MM.1S (cell line): ENCODE data around the gene LYSMD3.

Source experiments
- DNase-seq: peaks from one replicate; pipeline ENCODE4 v3.0.0-alpha.2; 2015
- H2AFZ ChIP-seq: fragments of 300-600 bp; sonication (generic); 2 replicates; pipeline ENCODE4 v1.6.0; 2016; ENCODE audit warnings: antibody characterized with exemption, low read length
- H3F3A ChIP-seq: fragments of 300-600 bp; sonication (generic); 2 replicates; pipeline ENCODE4 v1.6.1; 2016; ENCODE audit warnings: mild to moderate bottlenecking, antibody characterized with exemption, low read length, moderate library complexity, mixed read lengths; ENCODE audit not compliant: insufficient read depth
- H3K27ac ChIP-seq: fragments of 300-600 bp; sonication (generic); 2 replicates; pipeline ENCODE4 v1.5.1; 2016; ENCODE audit warnings: mild to moderate bottlenecking, low read length
- H3K27me3 ChIP-seq: fragments of 300-600 bp; sonication (generic); replicated peaks from 2 replicates; pipeline ENCODE4 v1.6.0; 2016; ENCODE audit warnings: low read length; ENCODE audit not compliant: insufficient read depth
- H3K36me3 ChIP-seq: fragments of 300-600 bp; sonication (generic); replicated peaks from 2 replicates; pipeline ENCODE4 v1.6.1; 2016; ENCODE audit warnings: mild to moderate bottlenecking, low read length, mixed read lengths; ENCODE audit not compliant: insufficient read depth
- H3K4me1 ChIP-seq: fragments of 300-600 bp; sonication (generic); 2 replicates; pipeline ENCODE4 v1.6.1; 2016; ENCODE audit warnings: low read length, mixed read lengths
- H3K4me2 ChIP-seq: fragments of 300-600 bp; sonication (generic); 2 replicates; pipeline ENCODE4 v1.6.0; 2016; ENCODE audit warnings: low read depth, low read length
- H3K4me3 ChIP-seq: fragments of 300-600 bp; sonication (generic); 2 replicates; pipeline ENCODE4 v1.5.1; 2016; ENCODE audit warnings: low read length, mixed read lengths
- H3K79me2 ChIP-seq: fragments of 300-600 bp; sonication (generic); 2 replicates; pipeline ENCODE4 v1.6.1; 2016; ENCODE audit warnings: mixed run types, low read length, mixed read lengths
- H3K9ac ChIP-seq: fragments of 300-600 bp; sonication (generic); 2 replicates; pipeline ENCODE4 v1.6.1; 2016; ENCODE audit warnings: low read length, mixed read lengths
- H3K9me2 ChIP-seq: fragments of 300-600 bp; sonication (generic); replicated peaks from 2 replicates; pipeline ENCODE4 v1.6.1; 2016; ENCODE audit warnings: mild to moderate bottlenecking, low read length, mixed read lengths; ENCODE audit not compliant: insufficient read depth
- H3K9me3 ChIP-seq: fragments of 300-600 bp; sonication (generic); replicated peaks from 2 replicates; pipeline ENCODE4 v1.6.1; 2016; ENCODE audit warnings: mild to moderate bottlenecking, low read length, mixed read lengths; ENCODE audit not compliant: insufficient read depth
- H4K20me1 ChIP-seq: fragments of 300-600 bp; sonication (generic); 2 replicates; pipeline ENCODE4 v1.6.1; 2016; ENCODE audit warnings: mild to moderate bottlenecking, low read length, moderate library complexity, mixed read lengths; ENCODE audit not compliant: insufficient read depth
- CTCF ChIP-seq: fragments of 300-600 bp; sonication (generic); IDR thresholded peaks from 2 replicates; pipeline ENCODE4 v1.5.1; 2016; ENCODE audit warnings: antibody characterized with exemption, low read length, mixed read lengths
- EZH2 ChIP-seq: fragments of 300-600 bp; sonication (generic); optimal IDR thresholded peaks from 2 replicates; pipeline ENCODE3; 2017; ENCODE audit warnings: low read depth, mild to moderate bottlenecking, antibody characterized with exemption, low read length, mixed read lengths
- EZH2phosphoT487 ChIP-seq: fragments of 300-600 bp; sonication (generic); IDR thresholded peaks from 2 replicates; pipeline ENCODE4 v1.6.1; 2018; ENCODE audit warnings: antibody characterized with exemption, low read length

The LYSMD3 gene

GRCh38 chr5:90504743-90505142 is 24.6 kb downstream of the LYSMD3 start:
- TF ChIP-seq CTCF (no peak), EZH2 (no peak), EZH2phosphoT487 (no peak)

GRCh38 chr5:90503596-90503995 is 25.8 kb downstream of the LYSMD3 start:
- DNase-seq = no peak
- H3K4me3 ChIP-seq = no peak overlapping the region
- no peak overlapping the region for H3K27ac ChIP-seq
- no peaks in the 10 kb centered on the region for H3K9me2 ChIP-seq
- TF ChIP-seq EZH2 (no peak), CTCF (no peak), EZH2phosphoT487 (no peak)
- no peaks in the 10 kb centered on the region for H3K36me3 ChIP-seq
- H3K9me3 ChIP-seq = no peaks in the 10 kb centered on the region
- no peaks in the 10 kb centered on the region for H3F3A ChIP-seq
- no peak overlapping the region for H2AFZ ChIP-seq
- no peaks in the 10 kb centered on the region for H3K4me1 ChIP-seq
- no peaks in the 10 kb centered on the region for H3K79me2 ChIP-seq
- H3K4me2 ChIP-seq = no peak overlapping the region
- H3K27me3 ChIP-seq = no peaks in the 10 kb centered on the region
- H3K9ac ChIP-seq = no peak overlapping the region
- H4K20me1 ChIP-seq = no peaks in the 10 kb centered on the region

More at GRCh38 chr5:90504743-90505142, 24.6 kb downstream of the LYSMD3 start:
- Histone ChIP-seq H3K79me2 (no peaks in the 10 kb centered on the region), H3K9me2 (no peaks in the 10 kb centered on the region), H4K20me1 (no peaks in the 10 kb centered on the region), H3K4me2 (no peak overlapping the region), H2AFZ (no peak overlapping the region), H3K36me3 (no peaks in the 10 kb centered on the region), H3K9ac (no peak overlapping the region), H3K4me3 (no peak overlapping the region), H3K27ac (no peak overlapping the region), H3F3A (no peaks in the 10 kb centered on the region), H3K27me3 (no peaks in the 10 kb centered on the region), H3K9me3 (no peaks in the 10 kb centered on the region), H3K4me1 (no peaks in the 10 kb centered on the region)
- DNase-seq = no peak

GRCh38 chr5:90495146-90495545 is 34.2 kb downstream of the LYSMD3 start:
- Histone ChIP-seq H3K9ac (no peak overlapping the region), H3K27me3 (no peaks in the 10 kb centered on the region), H3F3A (no peaks in the 10 kb centered on the region), H3K9me2 (no peaks in the 10 kb centered on the region), H3K4me3 (no peak overlapping the region), H3K9me3 (no peaks in the 10 kb centered on the region), H3K79me2 (no peaks in the 10 kb centered on the region), H3K4me1 (no peaks in the 10 kb centered on the region), H3K4me2 (no peak overlapping the region), H3K36me3 (no peaks in the 10 kb centered on the region), H2AFZ (no peak overlapping the region), H4K20me1 (no peaks in the 10 kb centered on the region), H3K27ac (no peak overlapping the region)
- DNase-seq = no peak
- no peak for TF ChIP-seq EZH2phosphoT487

GRCh38 chr5:90494043-90494442 is 35.3 kb downstream of the LYSMD3 start:
- H3F3A ChIP-seq = no peaks in the 10 kb centered on the region
- DNase-seq = no peak
- H3K9ac ChIP-seq = no peak overlapping the region
- no peak for TF ChIP-seq EZH2phosphoT487
- no peak for TF ChIP-seq EZH2
- TF ChIP-seq CTCF = no peak
- no peak overlapping the region for H2AFZ ChIP-seq
- H3K27me3 ChIP-seq = no peaks in the 10 kb centered on the region
- no peaks in the 10 kb centered on the region for H3K9me2 ChIP-seq
- no peaks in the 10 kb centered on the region for H3K36me3 ChIP-seq
- no peaks in the 10 kb centered on the region for H3K79me2 ChIP-seq
- H4K20me1 ChIP-seq = no peaks in the 10 kb centered on the region
- no peaks in the 10 kb centered on the region for H3K9me3 ChIP-seq
- no peak overlapping the region for H3K4me3 ChIP-seq
- H3K4me2 ChIP-seq = no peak overlapping the region
- no peaks in the 10 kb centered on the region for H3K4me1 ChIP-seq
- H3K27ac ChIP-seq = no peak overlapping the region
